Urinary bladder (tissue), 4 donors: ENCODE results near the gene SAT1. TPM values are rescaled to one million over a fixed set of nuclear protein-coding genes. Genes with fewer than 3 reads are reported as not detected.

Source experiments
- DNase-seq: peaks from one replicate; pipeline ENCODE4 v3.0.0-alpha.2; 2015; ENCODE audit errors: extremely low spot score
- H3K27ac ChIP-seq: one replicate; pipeline ENCODE4 v1.5.1; 2013; ENCODE audit warnings: low read depth, mild to moderate bottlenecking, moderate library complexity
- H3K36me3 ChIP-seq: one replicate; pipeline ENCODE4 v1.6.1; 2013; ENCODE audit warnings: mild to moderate bottlenecking, moderate library complexity; ENCODE audit not compliant: insufficient read depth
- H3K4me1 ChIP-seq: one replicate; pipeline ENCODE4 v1.6.1; 2013; ENCODE audit warnings: mild to moderate bottlenecking, moderate library complexity; ENCODE audit not compliant: insufficient read depth
- H3K4me3 ChIP-seq: one replicate; pipeline ENCODE4 v1.5.1; 2013; ENCODE audit warnings: low read depth, low read length
- WGBS: extraction: QIAGEN DNeasy Blood & Tissue Kit; methylation state at CpG from one replicate; pipeline ENCODE4 v1.1.7; 2013; 5-methylcytosine and 5-hydroxymethylcytosine counted together
- polyA plus RNA-seq: library from polyadenylated mRNA; stranded (reverse); fragments of 200-250 nt; gene quantifications from one replicate; pipeline ENCODE4 v1.2.3, GENCODE V29; 2013
- total RNA-seq: library from RNA; depleted of rRNA; stranded (reverse); fragments of >200 nt; gene quantifications from one replicate; pipeline ENCODE4 v1.2.3, GENCODE V29; 2014
- donor health status: healthy with polysubstance abuse.
- donor health status: healthy.

SAT1 gene
- total and polyA plus RNA-seq, 2 donors, result 130 to 216 TPM

DNA sequence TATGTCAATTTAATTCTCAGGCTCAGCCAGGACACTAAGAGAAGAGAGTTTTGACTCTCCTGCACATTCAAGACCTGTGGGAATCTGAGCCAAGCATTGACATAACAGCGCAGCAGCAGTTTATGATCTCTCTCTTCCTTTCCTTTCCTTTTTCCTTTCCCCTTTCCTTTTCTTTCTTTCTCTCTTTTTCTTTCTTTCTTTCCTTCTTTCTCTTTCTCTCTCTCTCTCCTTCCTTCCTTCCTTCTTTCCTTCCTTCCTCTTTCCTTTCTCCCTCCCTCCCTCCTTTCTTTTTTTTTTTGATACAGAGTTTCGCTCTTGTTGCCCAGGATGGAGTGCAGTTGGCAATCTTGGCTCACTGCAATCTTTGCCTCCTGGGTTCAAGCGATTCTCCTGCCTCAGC, 21.6 kb downstream of the SAT1 start:
- H3K27ac ChIP-seq, result no peak overlapping the region
- 85% methylated on average over 3 of the region's 3 CpGs for WGBS

GRCh38 chrX:23805389-23805788, 22.4 kb downstream of the SAT1 start:
- no peaks in the 10 kb centered on the region for H3K4me1 ChIP-seq
- no peak overlapping the region for H3K4me3 ChIP-seq
- no peak for DNase-seq
- no peaks in the 10 kb centered on the region for H3K36me3 ChIP-seq
- 93% methylated on average over 9 of the region's 9 CpGs for WGBS
- no peak overlapping the region for H3K27ac ChIP-seq

More for the DNA sequence above, 21.6 kb downstream of the SAT1 start:
- DNase-seq, result no peak
- no peaks in the 10 kb centered on the region for H3K4me1 ChIP-seq
- H3K36me3 ChIP-seq, result no peaks in the 10 kb centered on the region
- no peak overlapping the region for H3K4me3 ChIP-seq

GRCh38 chrX:23810279-23810678, 27.3 kb downstream of the SAT1 start:
- Histone ChIP-seq H3K36me3 (no peaks in the 10 kb centered on the region), H3K27ac (no peak overlapping the region), H3K4me3 (no peak overlapping the region), H3K4me1 (no peaks in the 10 kb centered on the region)
- 92% methylated on average over 3 of the region's 3 CpGs for WGBS
- DNase-seq, result no peak

GRCh38 chrX:23811108-23811651, 28.2 kb downstream of the SAT1 start:
- 56% methylated on average over 10 of the region's 10 CpGs for WGBS
- DNase-seq, result no peak
- Histone ChIP-seq H3K4me1 (no peaks in the 10 kb centered on the region), H3K27ac (no peak overlapping the region), H3K36me3 (no peaks in the 10 kb centered on the region), H3K4me3 (no peak overlapping the region)

DNA sequence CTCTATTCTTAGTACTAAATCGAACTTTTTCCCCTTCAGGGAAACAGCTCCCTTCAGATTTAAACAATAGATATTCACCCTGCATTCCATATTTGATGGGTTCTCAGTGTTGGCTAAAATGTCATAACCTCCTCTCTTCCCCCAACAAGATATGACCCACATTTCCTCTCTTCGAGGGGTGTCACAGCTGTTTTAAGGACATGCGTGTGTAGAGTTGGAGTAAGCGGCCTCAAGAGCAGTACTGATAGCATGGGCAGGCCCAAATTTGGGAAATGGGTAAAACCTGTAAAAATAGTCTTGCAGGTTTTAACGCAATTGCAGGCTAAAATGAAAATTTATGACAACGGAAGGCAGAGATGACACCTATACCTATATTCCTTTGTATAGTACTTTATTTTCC, 28.7 kb downstream of the SAT1 start:
- no peak overlapping the region for H3K4me3 ChIP-seq
- no peaks in the 10 kb centered on the region for H3K4me1 ChIP-seq
- WGBS, result 72% methylated on average over 6 of the region's 6 CpGs
- H3K27ac ChIP-seq, result no peak overlapping the region
- no peaks in the 10 kb centered on the region for H3K36me3 ChIP-seq
- no peak for DNase-seq

- H3K4me3 ChIP-seq, result no peak overlapping the region
Measured at GRCh38 chrX:23813808-23814207, 30.8 kb downstream of the SAT1 start.

GRCh38 chrX:23815376-23815775, 32.4 kb downstream of the SAT1 start:
- 97% methylated on average over 7 of the region's 7 CpGs for WGBS
- no peak for DNase-seq
- H3K4me1 ChIP-seq, result no peaks in the 10 kb centered on the region
- H3K27ac ChIP-seq, result no peak overlapping the region
- H3K36me3 ChIP-seq, result no peaks in the 10 kb centered on the region
- H3K4me3 ChIP-seq, result no peak overlapping the region

More at GRCh38 chrX:23813808-23814207, 30.8 kb downstream of the SAT1 start:
- no peak overlapping the region for H3K27ac ChIP-seq
- no peaks in the 10 kb centered on the region for H3K36me3 ChIP-seq
- WGBS, result 95% methylated on average over 1 of the region's 1 CpG
- no peak for DNase-seq
- no peaks in the 10 kb centered on the region for H3K4me1 ChIP-seq

- no peaks in the 10 kb centered on the region for H3K4me1 ChIP-seq
- H3K36me3 ChIP-seq, result no peaks in the 10 kb centered on the region
- no peak overlapping the region for H3K4me3 ChIP-seq
- H3K27ac ChIP-seq, result no peak overlapping the region
- no peak for DNase-seq
- WGBS, result 67% methylated on average over 4 of the region's 4 CpGs
Measured at GRCh38 chrX:23816179-23816578, 33.2 kb downstream of the SAT1 start.

GRCh38 chrX:23817979-23818336, 35.0 kb downstream of the SAT1 start:
- Histone ChIP-seq H3K4me1 (no peaks in the 10 kb centered on the region), H3K27ac (no peak overlapping the region), H3K4me3 (no peak overlapping the region), H3K36me3 (no peaks in the 10 kb centered on the region)
- no peak for DNase-seq
- WGBS, result 83% methylated on average over 3 of the region's 3 CpGs

GRCh38 chrX:23819385-23820234, 36.6 kb downstream of the SAT1 start:
- WGBS, result 91% methylated on average over 10 of the region's 10 CpGs
- DNase-seq, result no peak
- no peak overlapping the region for H3K27ac ChIP-seq
- H3K4me3 ChIP-seq, result no peak overlapping the region
- no peaks in the 10 kb centered on the region for H3K36me3 ChIP-seq
- H3K4me1 ChIP-seq, result no peaks in the 10 kb centered on the region

DNA sequence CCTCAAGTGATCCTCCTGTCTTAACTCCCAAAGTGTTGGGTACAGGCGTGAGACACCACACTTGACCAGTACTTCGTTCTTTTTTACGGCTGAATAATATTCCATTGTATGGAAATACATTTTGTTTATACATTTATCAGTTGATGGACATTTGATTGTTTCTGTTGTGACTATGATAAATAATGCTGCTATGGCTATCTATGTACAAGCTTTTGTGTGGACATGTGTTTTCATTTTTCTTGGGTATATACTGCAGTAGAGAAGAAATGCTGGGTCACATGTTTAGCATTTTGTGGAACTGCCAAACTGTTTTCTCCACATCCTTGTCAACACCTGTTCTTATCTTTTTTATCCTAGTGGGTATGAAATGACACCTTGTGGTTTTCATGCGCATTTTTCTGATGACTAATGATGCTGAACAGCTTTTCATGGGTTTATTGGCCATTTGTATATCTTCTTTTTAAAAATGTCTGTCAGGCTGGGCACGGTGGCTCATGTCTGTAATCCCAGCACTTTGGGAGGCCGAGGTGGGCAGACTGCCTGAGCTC, 37.3 kb downstream of the SAT1 start:
- Histone ChIP-seq H3K4me1 (no peaks in the 10 kb centered on the region), H3K27ac (no peak overlapping the region), H3K36me3 (no peaks in the 10 kb centered on the region), H3K4me3 (no peak overlapping the region)
- DNase-seq, result no peak
- WGBS, result 83% methylated on average over 6 of the region's 6 CpGs

DNA sequence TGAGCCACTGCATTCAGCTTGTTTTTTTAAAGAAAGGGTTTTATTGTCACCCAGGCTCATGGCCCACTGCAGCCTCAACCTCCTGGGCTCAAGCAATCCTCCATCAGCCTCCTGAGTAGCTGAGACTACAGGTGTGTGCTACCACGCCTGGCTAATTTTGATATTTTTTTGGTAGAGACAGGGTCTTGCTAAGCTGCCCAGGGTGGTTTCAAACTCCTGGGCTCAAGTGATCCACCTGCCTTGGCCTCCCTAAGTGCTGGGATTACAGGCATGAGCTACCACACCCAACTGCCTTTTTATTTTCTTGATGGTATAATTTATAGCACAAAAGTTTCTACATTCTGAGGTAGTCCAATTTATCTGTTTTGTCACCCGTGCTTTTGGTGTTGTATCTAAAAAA, 38.9 kb downstream of the SAT1 start:
- no peak overlapping the region for H3K27ac ChIP-seq
- no peak overlapping the region for H3K4me3 ChIP-seq
- 81% methylated on average over 2 of the region's 2 CpGs for WGBS
- no peaks in the 10 kb centered on the region for H3K4me1 ChIP-seq
- no peak for DNase-seq
- no peaks in the 10 kb centered on the region for H3K36me3 ChIP-seq

GRCh38 chrX:23822397-23822796, 39.4 kb downstream of the SAT1 start:
- no peaks in the 10 kb centered on the region for H3K4me1 ChIP-seq
- no peak overlapping the region for H3K4me3 ChIP-seq
- no peaks in the 10 kb centered on the region for H3K36me3 ChIP-seq
- H3K27ac ChIP-seq, result no peak overlapping the region
- WGBS, result 20% methylated on average over 3 of the region's 3 CpGs
- DNase-seq, result no peak

DNA sequence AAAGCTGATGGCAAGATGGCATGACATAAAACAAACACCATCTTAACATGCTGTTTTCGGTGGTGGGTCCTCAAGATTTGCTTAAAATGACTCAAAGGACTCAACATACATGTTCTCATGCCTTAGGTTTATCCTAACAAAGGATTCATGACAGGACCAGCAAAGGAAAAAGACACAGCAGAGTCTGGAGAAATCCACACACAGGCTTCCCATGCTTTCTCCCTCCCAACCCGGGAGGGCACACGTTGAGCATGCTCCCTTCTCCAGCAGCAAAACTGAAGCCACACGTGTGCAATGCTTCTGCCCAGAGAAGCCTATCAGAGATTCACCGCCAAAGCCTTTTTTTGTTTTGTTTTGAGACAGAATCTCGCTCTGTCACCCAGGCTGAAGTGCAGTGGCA, 39.9 kb downstream of the SAT1 start:
- no peaks in the 10 kb centered on the region for H3K4me1 ChIP-seq
- no peak overlapping the region for H3K4me3 ChIP-seq
- WGBS, result 67% methylated on average over 6 of the region's 6 CpGs
- no peak for DNase-seq
- no peak overlapping the region for H3K27ac ChIP-seq
- no peaks in the 10 kb centered on the region for H3K36me3 ChIP-seq
